ENCODE results near the gene ABCA5.

GRCh38 chr17:69246202-69246601 is 80.7 kb downstream of the ABCA5 start:
- TF ChIP-seq, protein P1, sequence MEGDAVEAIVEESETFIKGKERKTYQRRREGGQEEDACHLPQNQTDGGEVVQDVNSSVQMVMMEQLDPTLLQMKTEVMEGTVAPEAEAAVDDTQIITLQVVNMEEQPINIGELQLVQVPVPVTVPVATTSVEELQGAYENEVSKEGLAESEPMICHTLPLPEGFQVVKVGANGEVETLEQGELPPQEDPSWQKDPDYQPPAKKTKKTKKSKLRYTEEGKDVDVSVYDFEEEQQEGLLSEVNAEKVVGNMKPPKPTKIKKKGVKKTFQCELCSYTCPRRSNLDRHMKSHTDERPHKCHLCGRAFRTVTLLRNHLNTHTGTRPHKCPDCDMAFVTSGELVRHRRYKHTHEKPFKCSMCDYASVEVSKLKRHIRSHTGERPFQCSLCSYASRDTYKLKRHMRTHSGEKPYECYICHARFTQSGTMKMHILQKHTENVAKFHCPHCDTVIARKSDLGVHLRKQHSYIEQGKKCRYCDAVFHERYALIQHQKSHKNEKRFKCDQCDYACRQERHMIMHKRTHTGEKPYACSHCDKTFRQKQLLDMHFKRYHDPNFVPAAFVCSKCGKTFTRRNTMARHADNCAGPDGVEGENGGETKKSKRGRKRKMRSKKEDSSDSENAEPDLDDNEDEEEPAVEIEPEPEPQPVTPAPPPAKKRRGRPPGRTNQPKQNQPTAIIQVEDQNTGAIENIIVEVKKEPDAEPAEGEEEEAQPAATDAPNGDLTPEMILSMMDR (IDR thresholded peaks at IDR 0.05) = no peak
- no peak for TF ChIP-seq POLR2A (IDR thresholded peaks at IDR 0.05)
